HG02588 (cell line): Measurements from ENCODE around the gene TSEN34.
"Not testable (repeated sequence)": the region's sequence is repeated elsewhere in the genome, so short reads cannot be mapped to it uniquely, and the experiment has no call there.

ENCODE experiments used
- ATAC-seq: cut with Tn5 transposase; IDR thresholded peaks from one replicate; pipeline ENCODE4 v1.9.1; 2021; ENCODE audit warnings: mild to moderate bottlenecking, moderate library complexity; ENCODE audit not compliant: unreplicated experiment

Gene TSEN34

GRCh38 chr19:54230031-54230430 lies 38.9 kb downstream of the TSEN34 start:
- no peak for ATAC-seq

GRCh38 chr19:54231077-54231931 lies 40.2 kb downstream of the TSEN34 start:
- no peak for ATAC-seq

DNA sequence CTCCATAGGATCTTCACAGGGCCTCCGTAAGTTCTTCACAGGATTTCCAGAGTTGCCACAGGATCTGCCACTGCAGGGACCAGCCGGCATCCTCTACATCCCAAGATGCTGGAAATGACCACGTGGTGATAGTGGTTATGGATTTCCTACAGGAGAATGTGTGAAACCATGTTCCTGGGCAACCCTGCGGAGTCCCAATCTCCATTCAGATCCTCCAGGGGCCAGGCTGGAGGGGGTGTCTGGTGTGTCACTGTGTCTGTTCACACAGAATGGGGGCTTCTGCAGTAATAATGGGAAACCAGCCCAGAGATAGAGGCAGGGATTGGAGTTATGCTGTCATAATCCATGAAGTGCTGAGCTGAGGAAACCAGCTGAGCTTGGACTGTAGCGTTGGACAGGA lies 42.8 kb downstream of the TSEN34 start:
- no peak for ATAC-seq

- ATAC-seq = not testable (repeated sequence)
These were observed 48.6 kb downstream of the TSEN34 start for GRCh38 chr19:54239491-54240371.

DNA sequence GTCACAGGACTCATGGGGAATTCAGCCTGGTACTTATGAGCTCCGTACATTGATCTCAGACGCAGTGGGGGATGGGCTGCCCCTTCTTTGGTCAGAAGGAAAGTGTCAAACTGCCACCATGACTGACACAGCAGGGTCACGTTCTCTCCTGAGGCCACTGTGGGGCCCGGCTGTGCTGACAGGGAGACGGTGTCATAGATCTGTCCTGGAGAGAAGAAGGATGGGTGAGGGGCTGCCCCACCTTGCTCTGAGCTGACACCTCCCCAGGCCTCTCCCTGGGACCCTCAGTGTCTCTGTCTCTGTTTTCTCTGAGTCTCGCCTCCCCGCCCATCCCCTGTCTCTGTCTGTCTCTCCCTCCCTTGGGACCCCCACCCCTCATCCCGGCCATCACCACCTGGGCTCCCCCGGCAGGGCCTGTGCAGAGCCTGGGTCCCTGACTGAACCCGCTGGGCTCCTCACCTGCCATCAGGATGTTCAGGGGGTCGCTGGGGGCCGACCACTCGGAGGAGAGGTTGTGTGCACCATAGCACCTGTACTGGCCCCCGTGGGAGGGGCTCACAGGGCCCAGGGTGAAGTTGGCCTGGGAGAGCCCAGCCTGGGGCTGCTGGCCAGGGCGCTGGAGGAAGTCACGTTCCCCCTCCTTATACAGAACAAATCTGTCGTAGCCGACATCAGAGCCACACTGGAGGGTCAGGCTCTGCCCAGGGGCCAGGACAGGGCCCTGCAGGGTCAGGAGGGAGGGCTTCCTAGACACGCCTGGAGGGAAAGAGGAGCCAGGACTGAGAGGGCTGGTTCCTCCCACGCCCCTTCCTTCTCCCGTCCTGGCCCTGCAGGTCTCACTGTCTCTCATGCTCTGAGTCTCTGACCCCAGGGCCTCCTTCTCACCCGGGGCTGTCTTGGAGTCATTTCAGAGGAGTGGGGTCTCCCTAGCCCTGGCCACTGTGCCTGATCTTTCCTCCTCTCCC lies 49.5 kb downstream of the TSEN34 start:
- ATAC-seq = not testable (repeated sequence)

GRCh38 chr19:54242234-54242633 lies 51.1 kb downstream of the TSEN34 start:
- ATAC-seq = not testable (repeated sequence)

GRCh38 chr19:54242646-54243045 lies 51.5 kb downstream of the TSEN34 start, which contains the start of gene LILRA6:
LILRA6 (minus strand) TSS chr19:54242790.
- ATAC-seq = not testable (repeated sequence)

- ATAC-seq = not testable (repeated sequence)
These were observed 52.7 kb downstream of the TSEN34 start for GRCh38 chr19:54243809-54244208.
